Measurements from ENCODE around the gene RAMP1.

DNA sequence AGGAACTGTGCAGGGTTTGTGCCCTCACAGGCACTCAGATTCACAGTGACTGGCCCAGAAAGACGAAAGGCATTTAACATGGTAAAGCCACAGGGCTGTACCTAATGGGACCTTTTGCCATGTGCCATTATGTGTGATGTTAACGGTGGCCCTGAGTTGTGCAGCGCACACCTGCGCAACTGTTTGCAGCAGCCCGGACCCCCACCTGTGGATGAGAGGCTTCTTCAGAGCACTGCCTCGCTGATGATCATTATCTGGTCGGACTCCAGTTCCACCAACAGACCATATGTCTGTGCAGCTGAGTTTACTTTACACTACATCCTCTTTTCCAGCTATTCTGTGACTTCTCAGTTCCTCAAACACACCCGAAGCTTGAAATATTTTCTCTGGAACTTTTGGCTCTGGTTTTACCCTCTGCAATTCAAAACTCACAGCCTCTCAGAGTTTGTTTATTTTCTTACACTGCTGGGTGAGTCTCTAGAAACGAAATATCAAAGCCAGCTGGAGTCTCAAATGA, 71.8 kb downstream of the RAMP1 start:
- TF ChIP-seq, protein P1, sequence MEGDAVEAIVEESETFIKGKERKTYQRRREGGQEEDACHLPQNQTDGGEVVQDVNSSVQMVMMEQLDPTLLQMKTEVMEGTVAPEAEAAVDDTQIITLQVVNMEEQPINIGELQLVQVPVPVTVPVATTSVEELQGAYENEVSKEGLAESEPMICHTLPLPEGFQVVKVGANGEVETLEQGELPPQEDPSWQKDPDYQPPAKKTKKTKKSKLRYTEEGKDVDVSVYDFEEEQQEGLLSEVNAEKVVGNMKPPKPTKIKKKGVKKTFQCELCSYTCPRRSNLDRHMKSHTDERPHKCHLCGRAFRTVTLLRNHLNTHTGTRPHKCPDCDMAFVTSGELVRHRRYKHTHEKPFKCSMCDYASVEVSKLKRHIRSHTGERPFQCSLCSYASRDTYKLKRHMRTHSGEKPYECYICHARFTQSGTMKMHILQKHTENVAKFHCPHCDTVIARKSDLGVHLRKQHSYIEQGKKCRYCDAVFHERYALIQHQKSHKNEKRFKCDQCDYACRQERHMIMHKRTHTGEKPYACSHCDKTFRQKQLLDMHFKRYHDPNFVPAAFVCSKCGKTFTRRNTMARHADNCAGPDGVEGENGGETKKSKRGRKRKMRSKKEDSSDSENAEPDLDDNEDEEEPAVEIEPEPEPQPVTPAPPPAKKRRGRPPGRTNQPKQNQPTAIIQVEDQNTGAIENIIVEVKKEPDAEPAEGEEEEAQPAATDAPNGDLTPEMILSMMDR (IDR thresholded peaks at IDR 0.05; ENCODE audit: insufficient read depth, low read depth, low read length), result no peak
- no peak for TF ChIP-seq EZH2 (IDR thresholded peaks at IDR 0.05; ENCODE audit: insufficient read depth, low read length)
